Activated naive CD8-positive, alpha-beta T cell treated with anti-CD3 and anti-CD28 coated beads, Interleukin-2, amount 50 U/mL, for 24 hours (primary cell): ENCODE data around the gene PI4KA.
"Not testable (repeated sequence)": the region's sequence is repeated elsewhere in the genome, so short reads cannot be mapped to it uniquely, and the experiment has no call there.

Source experiments
- ATAC-seq: fragments of 150-1000 bp; cut with Tn5 transposase; one replicate; pipeline ENCODE4 v1.10.0; 2021
- DNase-seq: peaks from one replicate; pipeline ENCODE4 v3.0.0; 2021
- H3K27ac Mint-ChIP-seq: one replicate; pipeline ENCODE4 v1.8.0; 2021; ENCODE audit warnings: mild to moderate bottlenecking, mixed read lengths
- H3K27me3 Mint-ChIP-seq: one replicate; pipeline ENCODE4 v1.8.0; 2021; ENCODE audit warnings: mixed read lengths
- H3K36me3 Mint-ChIP-seq: one replicate; pipeline ENCODE4 v1.8.0; 2021; ENCODE audit warnings: low read depth, mixed read lengths
- H3K4me1 Mint-ChIP-seq: one replicate; pipeline ENCODE4 v1.8.0; 2021; ENCODE audit warnings: mixed read lengths
- H3K4me3 Mint-ChIP-seq: one replicate; pipeline ENCODE4 v1.8.0; 2021; ENCODE audit warnings: mild to moderate bottlenecking, moderate library complexity, mixed read lengths
- H3K9me3 Mint-ChIP-seq: one replicate; pipeline ENCODE4 v1.8.0; 2021; ENCODE audit warnings: mixed read lengths

The PI4KA gene

DNA sequence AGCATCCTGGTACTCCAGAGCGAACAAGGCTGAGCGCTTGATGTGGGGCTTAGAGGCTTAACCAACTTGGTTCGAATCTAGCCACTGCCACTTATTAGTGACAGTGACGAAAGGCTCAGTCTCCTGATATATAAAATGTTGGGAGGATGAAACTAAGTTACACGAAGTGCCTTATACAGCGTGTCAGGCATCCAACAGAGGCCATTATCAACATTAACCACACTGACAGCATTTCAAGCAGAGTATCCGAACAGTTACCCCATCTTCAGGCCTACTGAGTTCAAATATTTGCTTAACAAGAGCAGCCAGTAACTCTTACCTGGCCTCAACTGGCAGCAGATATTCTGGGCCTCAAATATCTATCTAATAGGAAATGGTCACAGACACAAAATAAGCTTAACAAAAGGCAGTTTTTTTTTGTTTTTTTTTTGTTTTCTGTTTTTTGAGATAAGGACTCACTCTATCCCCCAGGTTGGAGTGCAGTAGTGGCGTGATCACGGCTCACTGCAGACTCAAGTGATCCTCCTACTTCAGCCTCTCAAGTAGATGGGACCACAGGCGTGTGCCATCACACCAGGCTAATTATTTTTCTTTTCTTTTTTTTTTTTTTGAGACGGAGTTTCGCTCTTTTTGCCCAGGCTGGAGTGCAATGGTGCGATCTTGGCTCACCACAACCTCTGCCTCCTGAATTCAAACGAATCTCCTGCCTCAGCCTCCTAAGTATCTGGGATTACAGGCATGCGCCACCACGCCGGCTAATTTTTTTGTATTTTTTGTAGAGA, 81.8 kb downstream of the PI4KA start:
- no peak for DNase-seq
- no peak for ATAC-seq
- Mint-ChIP-seq H3K9me3 (no peaks in the 10 kb centered on the region), H3K4me1 (peaks cover 20% of the 10 kb centered on the region), H3K27me3 (no peaks in the 10 kb centered on the region), H3K36me3 (peaks cover 14% of the 10 kb centered on the region), H3K27ac (no peak overlapping the region), H3K4me3 (no peak overlapping the region)

DNA sequence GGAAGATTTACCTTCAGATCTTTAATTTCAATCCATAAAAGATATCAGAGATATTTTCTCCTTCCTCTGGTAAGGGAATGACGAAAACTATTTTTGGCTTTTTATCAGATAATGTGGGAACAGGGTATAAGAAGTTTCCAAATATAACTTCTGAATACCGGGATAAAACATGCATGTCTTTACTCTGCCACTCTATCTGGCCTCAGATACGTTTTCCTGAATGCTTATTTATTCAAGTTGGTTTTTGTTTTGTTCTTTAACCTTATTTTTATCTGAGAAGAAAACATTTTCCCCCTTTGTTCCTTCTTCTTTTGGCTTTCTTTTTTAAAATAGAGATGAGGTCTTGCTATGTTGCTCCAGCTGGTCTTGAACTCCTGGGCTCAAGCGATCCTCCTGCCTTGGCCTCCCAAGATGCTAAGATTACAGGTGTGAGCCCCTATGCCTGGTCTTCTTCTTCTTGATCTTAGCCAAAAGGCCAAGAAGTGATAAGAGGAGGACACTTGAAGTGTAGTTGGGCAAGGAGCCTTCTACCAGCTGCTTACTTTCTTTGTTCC, 83.2 kb downstream of the PI4KA start:
- Mint-ChIP-seq H3K4me3 (no peak overlapping the region), H3K9me3 (no peaks in the 10 kb centered on the region), H3K36me3 (peaks cover 14% of the 10 kb centered on the region), H3K27ac (no peak overlapping the region), H3K4me1 (peaks cover 11% of the 10 kb centered on the region), H3K27me3 (no peaks in the 10 kb centered on the region)
- no peak for DNase-seq
- ATAC-seq: no peak

DNA sequence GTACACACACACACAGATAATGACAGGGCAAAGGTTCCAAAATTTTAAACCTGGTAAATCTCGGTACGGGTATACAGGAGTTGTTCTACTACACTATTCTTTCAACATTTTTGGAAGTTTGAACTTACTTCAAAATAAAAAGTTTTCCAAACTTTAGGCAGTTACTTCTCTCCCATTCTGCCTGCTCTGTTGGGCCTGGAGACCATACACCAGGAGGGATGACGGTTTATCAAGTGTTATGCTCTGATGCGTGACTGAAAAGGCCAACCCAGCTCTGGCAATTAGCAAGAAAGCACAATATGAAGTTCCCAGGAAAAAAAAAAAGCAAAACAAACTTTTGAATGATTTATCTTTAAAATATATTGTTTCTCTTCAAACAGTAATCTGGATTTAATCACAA, 83.7 kb downstream of the PI4KA start:
- DNase-seq: no peak
- peaks cover 7% of the 10 kb centered on the region for H3K4me1 Mint-ChIP-seq
- no peak overlapping the region for H3K4me3 Mint-ChIP-seq
- no peaks in the 10 kb centered on the region for H3K9me3 Mint-ChIP-seq
- no peak overlapping the region for H3K27ac Mint-ChIP-seq
- no peak for ATAC-seq
- H3K36me3 Mint-ChIP-seq: peaks cover 14% of the 10 kb centered on the region
- H3K27me3 Mint-ChIP-seq: no peaks in the 10 kb centered on the region

DNA sequence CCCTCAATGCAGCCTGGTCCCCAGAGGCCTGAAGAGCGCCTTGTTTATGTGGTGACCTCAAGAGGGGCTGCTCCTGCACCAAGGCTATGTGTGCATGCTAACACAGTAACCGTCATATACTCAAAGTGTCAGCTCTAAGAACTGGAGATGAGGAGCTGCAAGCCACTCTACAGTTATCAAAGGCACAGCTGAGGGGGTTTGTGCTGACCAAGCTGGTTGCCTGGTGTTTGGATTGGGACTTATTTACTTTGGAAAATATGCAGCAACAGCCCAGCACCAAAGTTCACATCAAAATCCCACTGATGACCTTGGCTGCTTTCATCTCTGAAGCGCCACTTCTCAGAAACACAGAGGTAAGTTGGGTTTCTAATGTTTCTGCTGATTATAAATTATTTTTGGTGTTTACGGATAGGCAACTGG, 84.8 kb downstream of the PI4KA start, which contains the start of gene SERPIND1:
Gene SERPIND1, plus strand, starts transcription at position 321 of the 420 bp plus-strand sequence. CDS start 5,200 bp downstream, outside the sequence.
- no peak for DNase-seq
- no peak for ATAC-seq
- H3K27ac Mint-ChIP-seq: no peak within 1 kb of the TSS
- no peaks in the 10 kb centered on the region for H3K27me3 Mint-ChIP-seq
- H3K4me1 Mint-ChIP-seq: peaks cover 4% of the 10 kb centered on the region
- no peak within 1 kb of the TSS for H3K4me3 Mint-ChIP-seq
- peaks cover 14% of the 10 kb centered on the region for H3K36me3 Mint-ChIP-seq
- H3K9me3 Mint-ChIP-seq: no peaks in the 10 kb centered on the region

- Mint-ChIP-seq H3K4me1 (peaks cover 2% of the 10 kb centered on the region), H3K27me3 (no peaks in the 10 kb centered on the region), H3K27ac (no peak overlapping the region), H3K4me3 (no peak overlapping the region), H3K9me3 (no peaks in the 10 kb centered on the region), H3K36me3 (peaks cover 11% of the 10 kb centered on the region)
- ATAC-seq (no peak), DNase-seq (no peak)
Measured at GRCh38 chr22:20771918-20772625, 86.5 kb downstream of the PI4KA start.

DNA sequence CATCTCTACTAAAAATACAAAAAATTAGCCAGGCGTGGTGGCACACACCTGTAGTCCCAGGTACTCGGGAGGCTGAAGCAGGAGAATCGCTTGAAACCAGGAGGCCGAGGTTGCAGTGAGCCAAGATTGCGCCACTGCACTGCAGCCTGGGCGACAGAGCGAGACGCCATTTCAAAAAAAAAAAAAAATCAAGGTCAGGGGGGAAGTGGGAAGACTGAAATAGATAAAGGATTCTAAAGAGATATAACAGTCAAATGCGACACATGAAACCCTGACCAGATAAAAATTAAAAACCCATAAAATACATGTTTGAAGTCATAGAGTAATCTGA, 89.2 kb downstream of the PI4KA start:
- not testable (repeated sequence) for ATAC-seq, DNase-seq, H3K4me1 Mint-ChIP-seq, H3K4me3 Mint-ChIP-seq, H3K9me3 Mint-ChIP-seq, H3K27me3 Mint-ChIP-seq, H3K27ac Mint-ChIP-seq
- peaks cover 15% of the 10 kb centered on the region for H3K36me3 Mint-ChIP-seq

DNA sequence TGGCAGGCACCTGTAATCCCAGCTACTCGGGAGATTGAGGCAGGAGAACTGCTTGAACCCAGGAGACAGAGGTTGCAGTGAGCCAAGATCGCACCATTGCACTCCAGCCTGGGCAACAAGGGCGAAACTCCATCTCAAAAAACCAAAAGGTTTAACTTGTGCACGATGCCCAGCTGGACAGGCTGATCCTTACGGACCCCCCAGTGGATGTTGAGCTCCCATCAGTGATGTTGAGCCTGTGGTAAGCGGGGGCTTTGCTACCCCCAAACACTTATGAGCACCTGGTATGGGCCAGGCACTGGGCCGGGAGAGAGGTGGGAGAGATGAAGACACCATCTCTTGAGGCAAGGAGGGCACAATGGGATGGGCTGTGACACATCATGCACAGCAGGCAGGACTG, 92.1 kb downstream of the PI4KA start:
- Mint-ChIP-seq H3K9me3 (no peaks in the 10 kb centered on the region), H3K36me3 (peaks cover 24% of the 10 kb centered on the region), H3K27me3 (no peaks in the 10 kb centered on the region), H3K4me1 (peaks cover 2% of the 10 kb centered on the region), H3K4me3 (no peak overlapping the region), H3K27ac (no peak overlapping the region)
- ATAC-seq (no peak), DNase-seq (no peak)

- DNase-seq (no peak), ATAC-seq (no peak)
- Mint-ChIP-seq H3K36me3 (peaks cover 24% of the 10 kb centered on the region), H3K4me3 (no peak overlapping the region), H3K27me3 (no peaks in the 10 kb centered on the region), H3K9me3 (no peaks in the 10 kb centered on the region), H3K4me1 (peaks cover 2% of the 10 kb centered on the region), H3K27ac (no peak overlapping the region)
Measured at GRCh38 chr22:20765938-20766337, 92.7 kb downstream of the PI4KA start.

DNA sequence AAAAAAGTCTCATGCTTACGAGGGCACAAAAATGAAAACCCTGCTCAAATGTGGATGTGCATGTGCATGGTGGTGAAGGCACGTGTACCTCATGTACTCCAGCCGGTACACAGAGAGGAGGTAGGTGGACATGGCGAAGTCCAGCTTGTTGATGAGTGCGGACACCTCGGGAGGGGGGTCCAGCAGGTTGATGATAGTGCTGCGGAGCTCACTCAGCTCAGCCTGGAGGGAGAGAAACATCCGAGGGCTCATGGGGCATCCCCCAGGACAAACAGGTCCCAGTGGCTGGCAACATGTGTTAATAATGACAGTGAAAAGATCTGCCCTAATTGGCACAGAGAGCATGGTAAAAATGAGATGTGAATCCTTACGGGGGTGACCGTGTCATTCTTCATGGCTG, 93.9 kb downstream of the PI4KA start:
- peaks cover 2% of the 10 kb centered on the region for H3K4me1 Mint-ChIP-seq
- H3K27ac Mint-ChIP-seq: no peak overlapping the region
- H3K27me3 Mint-ChIP-seq: no peaks in the 10 kb centered on the region
- H3K36me3 Mint-ChIP-seq: peaks cover 27% of the 10 kb centered on the region
- no peak overlapping the region for H3K4me3 Mint-ChIP-seq
- no peak for DNase-seq
- H3K9me3 Mint-ChIP-seq: no peaks in the 10 kb centered on the region
- ATAC-seq: no peak

DNA sequence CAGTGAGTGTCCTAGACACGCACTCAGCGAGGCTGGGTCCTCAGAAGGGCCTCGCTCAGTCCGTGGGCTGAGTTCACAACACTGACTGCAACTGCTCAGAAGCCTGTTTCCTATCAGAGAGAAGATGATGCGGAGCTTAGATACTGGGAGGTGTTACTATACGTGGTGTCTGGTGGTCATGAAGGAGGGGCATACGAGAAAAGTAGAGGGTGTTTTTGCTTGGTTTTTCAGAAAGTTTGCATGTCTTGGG, 94.2 kb downstream of the PI4KA start:
- Mint-ChIP-seq H3K9me3 (no peaks in the 10 kb centered on the region), H3K27me3 (no peaks in the 10 kb centered on the region), H3K4me3 (no peak overlapping the region), H3K4me1 (peaks cover 2% of the 10 kb centered on the region), H3K36me3 (peaks cover 27% of the 10 kb centered on the region), H3K27ac (no peak overlapping the region)
- no peak for ATAC-seq
- no peak for DNase-seq

- ATAC-seq (no peak), DNase-seq (no peak)
- no peak overlapping the region for H3K27ac Mint-ChIP-seq
- H3K9me3 Mint-ChIP-seq: no peaks in the 10 kb centered on the region
- no peak overlapping the region for H3K4me3 Mint-ChIP-seq
- no peaks in the 10 kb centered on the region for H3K27me3 Mint-ChIP-seq
- H3K36me3 Mint-ChIP-seq: peaks cover 23% of the 10 kb centered on the region
- no peaks in the 10 kb centered on the region for H3K4me1 Mint-ChIP-seq
Measured at GRCh38 chr22:20763630-20764470, 94.8 kb downstream of the PI4KA start.

DNA sequence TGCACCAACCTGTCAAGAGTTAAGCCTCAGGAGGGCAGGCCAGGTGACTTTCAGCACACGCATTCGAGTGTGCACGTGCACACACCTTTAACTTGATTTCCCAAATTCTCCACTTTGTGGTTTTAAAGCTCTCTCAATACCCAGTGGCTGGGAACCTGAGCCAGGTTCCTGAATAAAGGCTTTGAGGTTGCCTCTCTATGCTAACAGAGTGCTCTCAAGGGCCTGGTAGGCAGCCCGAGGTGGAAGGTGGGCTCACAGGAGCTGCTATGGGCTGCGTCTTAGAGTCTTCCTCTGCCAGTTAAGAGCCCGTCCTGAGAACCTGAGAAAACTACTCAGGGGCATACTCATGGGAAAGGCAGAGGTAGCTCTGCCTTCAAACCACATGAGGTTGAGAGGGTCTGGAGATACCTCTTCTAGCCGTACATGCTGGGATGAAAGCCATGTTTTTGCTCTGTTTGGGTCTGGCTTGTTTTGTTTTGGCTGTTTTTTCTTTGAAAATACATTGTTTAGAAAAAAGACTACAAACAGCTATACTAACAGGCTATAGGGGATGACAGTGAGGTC, 96.3 kb downstream of the PI4KA start:
- H3K9me3 Mint-ChIP-seq: no peaks in the 10 kb centered on the region
- H3K36me3 Mint-ChIP-seq: peaks cover 20% of the 10 kb centered on the region
- no peaks in the 10 kb centered on the region for H3K27me3 Mint-ChIP-seq
- no peak overlapping the region for H3K27ac Mint-ChIP-seq
- ATAC-seq (no peak), DNase-seq (no peak)
- no peak overlapping the region for H3K4me3 Mint-ChIP-seq
- H3K4me1 Mint-ChIP-seq: no peaks in the 10 kb centered on the region

- Mint-ChIP-seq H3K9me3 (no peaks in the 10 kb centered on the region), H3K4me1 (no peaks in the 10 kb centered on the region), H3K36me3 (peaks cover 24% of the 10 kb centered on the region), H3K4me3 (no peak overlapping the region), H3K27ac (no peak overlapping the region), H3K27me3 (no peaks in the 10 kb centered on the region)
- DNase-seq (no peak), ATAC-seq (no peak)
Measured at GRCh38 chr22:20761536-20761935, 97.1 kb downstream of the PI4KA start.

DNA sequence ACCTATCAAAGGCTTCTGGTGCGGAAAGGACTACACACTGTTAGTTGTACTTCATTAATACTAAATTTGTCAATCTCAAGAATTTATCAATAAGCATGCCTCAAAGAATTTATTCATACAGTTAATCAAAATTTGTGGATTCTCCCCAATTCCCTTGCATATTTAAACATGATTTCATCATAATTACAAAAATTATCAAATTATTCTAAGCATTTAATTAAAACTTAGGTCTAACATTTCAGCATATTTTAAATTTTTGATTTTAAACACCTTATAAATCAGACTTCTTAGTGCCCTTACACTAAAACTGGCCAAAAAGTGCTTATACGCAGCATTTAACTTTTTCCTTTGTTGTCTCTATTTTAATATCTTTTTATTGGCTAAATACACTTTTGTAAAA, 98.5 kb downstream of the PI4KA start:
- Mint-ChIP-seq H3K36me3 (peaks cover 22% of the 10 kb centered on the region), H3K9me3 (no peaks in the 10 kb centered on the region), H3K4me3 (no peak overlapping the region), H3K27ac (no peak overlapping the region), H3K4me1 (no peaks in the 10 kb centered on the region), H3K27me3 (no peaks in the 10 kb centered on the region)
- DNase-seq (no peak), ATAC-seq (no peak)
